Esophagus squamous epithelium (tissue), 4 donors: ENCODE data around the gene NOXA1.

Experiments used
- POLR2A ChIP-seq, 4 donors: fragments of 450-650 bp; IDR thresholded peaks; one replicate each; pipeline ENCODE4 v1.6.1; 2017; ENCODE audit warnings: antibody characterized with exemption in 4 of 4, mild to moderate bottlenecking in 4 of 4, moderate library complexity in 3 of 4
- TF ChIP-seq, protein P1 (sequence below), 6 experiments: fragments of 450-650 bp in 4 of 6; fragments of 200-600 bp in 2 of 6; sonication (generic) in 2 of 6; IDR thresholded peaks; one replicate each; pipeline ENCODE4 v1.5.1; 2016 to 2019; ENCODE audit warnings: antibody characterized with exemption in 6 of 6, mild to moderate bottlenecking in 4 of 6, moderate library complexity in 4 of 6

DNA sequence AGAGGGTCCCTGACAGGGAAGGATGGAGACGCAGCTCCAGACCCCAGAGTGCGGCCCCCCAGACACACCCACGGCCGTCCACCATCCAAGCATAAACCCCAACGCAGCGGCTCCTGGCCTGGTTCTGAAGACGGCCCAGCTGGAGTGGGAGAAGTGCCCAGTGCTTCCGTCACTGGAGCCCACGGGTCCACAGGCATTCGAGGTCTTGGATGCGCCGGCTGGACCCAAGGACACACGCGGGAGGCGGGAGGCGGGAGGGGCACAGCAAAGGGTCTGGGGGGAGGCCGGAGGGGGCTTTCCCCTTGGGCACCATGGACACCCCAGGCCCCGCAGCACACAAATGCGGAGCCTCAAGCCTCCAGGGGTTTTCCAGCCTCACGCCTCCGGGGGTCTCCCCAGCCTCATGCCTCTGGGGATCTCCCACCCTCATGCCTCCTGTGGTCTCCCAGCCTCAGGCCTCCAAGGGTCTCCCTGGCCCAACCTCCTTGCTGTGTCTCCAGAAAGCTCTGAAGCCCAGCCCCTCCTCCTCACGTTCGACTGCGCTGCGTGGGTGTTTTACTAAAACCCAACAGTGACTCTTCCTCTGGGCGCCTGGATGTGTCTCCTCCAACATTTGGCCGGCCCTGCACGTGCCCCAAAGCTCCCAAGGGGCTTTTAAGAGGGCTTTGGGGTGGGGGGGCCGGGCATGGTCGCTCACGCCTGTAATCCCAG, 15.4 kb upstream of the NOXA1 start:
- TF ChIP-seq, protein P1, sequence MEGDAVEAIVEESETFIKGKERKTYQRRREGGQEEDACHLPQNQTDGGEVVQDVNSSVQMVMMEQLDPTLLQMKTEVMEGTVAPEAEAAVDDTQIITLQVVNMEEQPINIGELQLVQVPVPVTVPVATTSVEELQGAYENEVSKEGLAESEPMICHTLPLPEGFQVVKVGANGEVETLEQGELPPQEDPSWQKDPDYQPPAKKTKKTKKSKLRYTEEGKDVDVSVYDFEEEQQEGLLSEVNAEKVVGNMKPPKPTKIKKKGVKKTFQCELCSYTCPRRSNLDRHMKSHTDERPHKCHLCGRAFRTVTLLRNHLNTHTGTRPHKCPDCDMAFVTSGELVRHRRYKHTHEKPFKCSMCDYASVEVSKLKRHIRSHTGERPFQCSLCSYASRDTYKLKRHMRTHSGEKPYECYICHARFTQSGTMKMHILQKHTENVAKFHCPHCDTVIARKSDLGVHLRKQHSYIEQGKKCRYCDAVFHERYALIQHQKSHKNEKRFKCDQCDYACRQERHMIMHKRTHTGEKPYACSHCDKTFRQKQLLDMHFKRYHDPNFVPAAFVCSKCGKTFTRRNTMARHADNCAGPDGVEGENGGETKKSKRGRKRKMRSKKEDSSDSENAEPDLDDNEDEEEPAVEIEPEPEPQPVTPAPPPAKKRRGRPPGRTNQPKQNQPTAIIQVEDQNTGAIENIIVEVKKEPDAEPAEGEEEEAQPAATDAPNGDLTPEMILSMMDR (IDR thresholded peaks at IDR 0.05) = no peak
- no peak for TF ChIP-seq POLR2A (IDR thresholded peaks at IDR 0.05)
